GM21423 (cell line): ENCODE measurements around the gene KRTAP20-3.

Experiments used
- ATAC-seq: cut with Tn5 transposase; IDR thresholded peaks from one replicate; pipeline ENCODE4 v1.9.1; 2021; ENCODE audit warnings: mild to moderate bottlenecking, moderate library complexity; ENCODE audit not compliant: unreplicated experiment

Gene KRTAP20-3

GRCh38 chr21:30680586-30680985 is 37.9 kb downstream of the KRTAP20-3 start:
- ATAC-seq: no peak

- ATAC-seq: no peak
Observed at GRCh38 chr21:30684506-30684905, 41.8 kb downstream of the KRTAP20-3 start.

- no peak for ATAC-seq
Observed at GRCh38 chr21:30689822-30690221, 47.2 kb downstream of the KRTAP20-3 start.
